ENCODE measurements around the gene OLFML1.

- no peak for TF ChIP-seq CTCF (tag by site-specific recombination; IDR thresholded peaks at IDR 0.05)
- TF ChIP-seq ZFHX2 (tag by site-specific recombination; conservative IDR thresholded peaks at IDR 0.05): no peak
Observed at GRCh38 chr11:7523416-7524210, 38.3 kb downstream of the OLFML1 start.

Data from HEK293 (cell line).